NB4 (cell line): ENCODE results near the gene AP3S1.

Experiments
- TF ChIP-seq, protein P1 (sequence below): IDR thresholded peaks from one replicate; pipeline ENCODE4 v1.5.1; 2012; ENCODE audit warnings: low read depth, low read length
- TF ChIP-seq, protein P2 (sequence below): IDR thresholded peaks from 2 replicates; pipeline ENCODE4 v1.6.1; 2011; ENCODE audit warnings: low read depth, low read length

DNA sequence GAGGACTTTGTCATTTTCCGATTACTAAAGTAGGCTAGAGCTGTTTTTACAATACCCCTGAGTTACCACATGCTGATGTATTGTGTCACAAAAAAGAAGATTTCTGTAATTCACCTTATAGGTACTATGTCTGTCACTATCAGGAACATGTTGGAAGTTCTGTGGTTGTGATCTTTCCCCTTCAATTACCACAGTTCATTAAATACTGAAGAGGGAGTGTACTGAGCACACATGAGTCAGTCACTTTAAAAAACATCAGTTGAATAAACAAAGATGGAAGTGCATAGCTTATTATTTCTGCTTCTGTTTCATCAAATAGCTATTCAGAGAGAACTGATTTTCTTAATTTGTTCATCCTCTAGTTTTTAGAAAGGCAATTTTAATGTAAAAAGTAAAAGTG lies 31.7 kb downstream of the AP3S1 start:
- TF ChIP-seq, protein P1, sequence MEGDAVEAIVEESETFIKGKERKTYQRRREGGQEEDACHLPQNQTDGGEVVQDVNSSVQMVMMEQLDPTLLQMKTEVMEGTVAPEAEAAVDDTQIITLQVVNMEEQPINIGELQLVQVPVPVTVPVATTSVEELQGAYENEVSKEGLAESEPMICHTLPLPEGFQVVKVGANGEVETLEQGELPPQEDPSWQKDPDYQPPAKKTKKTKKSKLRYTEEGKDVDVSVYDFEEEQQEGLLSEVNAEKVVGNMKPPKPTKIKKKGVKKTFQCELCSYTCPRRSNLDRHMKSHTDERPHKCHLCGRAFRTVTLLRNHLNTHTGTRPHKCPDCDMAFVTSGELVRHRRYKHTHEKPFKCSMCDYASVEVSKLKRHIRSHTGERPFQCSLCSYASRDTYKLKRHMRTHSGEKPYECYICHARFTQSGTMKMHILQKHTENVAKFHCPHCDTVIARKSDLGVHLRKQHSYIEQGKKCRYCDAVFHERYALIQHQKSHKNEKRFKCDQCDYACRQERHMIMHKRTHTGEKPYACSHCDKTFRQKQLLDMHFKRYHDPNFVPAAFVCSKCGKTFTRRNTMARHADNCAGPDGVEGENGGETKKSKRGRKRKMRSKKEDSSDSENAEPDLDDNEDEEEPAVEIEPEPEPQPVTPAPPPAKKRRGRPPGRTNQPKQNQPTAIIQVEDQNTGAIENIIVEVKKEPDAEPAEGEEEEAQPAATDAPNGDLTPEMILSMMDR = no peak
- TF ChIP-seq, protein P2, sequence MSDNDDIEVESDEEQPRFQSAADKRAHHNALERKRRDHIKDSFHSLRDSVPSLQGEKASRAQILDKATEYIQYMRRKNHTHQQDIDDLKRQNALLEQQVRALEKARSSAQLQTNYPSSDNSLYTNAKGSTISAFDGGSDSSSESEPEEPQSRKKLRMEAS = no peak
